Activated T-cell treated with anti-CD3 and anti-CD28 coated beads for 24 hours (primary cell): Measurements from ENCODE around the gene KCNIP4.

Experiments
- DNase-seq: peaks from one replicate; pipeline ENCODE4 v3.0.0-alpha.2; 2020; ENCODE audit warnings: low read depth

Gene KCNIP4

GRCh38 chr4:21901281-21901680 lies 47.3 kb downstream of the KCNIP4 start:
- DNase-seq = no peak

GRCh38 chr4:21900211-21900610 lies 48.4 kb downstream of the KCNIP4 start:
- no peak for DNase-seq

GRCh38 chr4:21898101-21898500 lies 50.5 kb downstream of the KCNIP4 start:
- no peak for DNase-seq

- no peak for DNase-seq
Measured at GRCh38 chr4:21896767-21897166, 51.8 kb downstream of the KCNIP4 start.

- DNase-seq = no peak
Measured at GRCh38 chr4:21893136-21893535, 55.4 kb downstream of the KCNIP4 start.

- DNase-seq = no peak
Measured at GRCh38 chr4:21890231-21890630, 58.3 kb downstream of the KCNIP4 start.

- no peak for DNase-seq
Measured at GRCh38 chr4:21888195-21888976, 60.2 kb downstream of the KCNIP4 start.

- no peak for DNase-seq
Measured at GRCh38 chr4:21887481-21887880, 61.1 kb downstream of the KCNIP4 start.

- no peak for DNase-seq
Measured at GRCh38 chr4:21885770-21886169, 62.8 kb downstream of the KCNIP4 start.

- DNase-seq = no peak
Measured at GRCh38 chr4:21885241-21885640, 63.3 kb downstream of the KCNIP4 start.

GRCh38 chr4:21884615-21885014 lies 64.0 kb downstream of the KCNIP4 start:
- no peak for DNase-seq

GRCh38 chr4:21882051-21882839 lies 66.3 kb downstream of the KCNIP4 start:
- no peak for DNase-seq

- no peak for DNase-seq
Measured at GRCh38 chr4:21879187-21879586, 69.4 kb downstream of the KCNIP4 start.

GRCh38 chr4:21876711-21877110 lies 71.9 kb downstream of the KCNIP4 start:
- no peak for DNase-seq

- no peak for DNase-seq
Measured at GRCh38 chr4:21873145-21873544, 75.4 kb downstream of the KCNIP4 start.

- DNase-seq = no peak
Measured at GRCh38 chr4:21872101-21872500, 76.5 kb downstream of the KCNIP4 start.

GRCh38 chr4:21869978-21870745 lies 78.4 kb downstream of the KCNIP4 start:
- DNase-seq = no peak

GRCh38 chr4:21864686-21865085 lies 83.9 kb downstream of the KCNIP4 start:
- no peak for DNase-seq

- DNase-seq = no peak
Measured at GRCh38 chr4:21862917-21863316, 85.7 kb downstream of the KCNIP4 start.

- DNase-seq = no peak
Measured at GRCh38 chr4:21858971-21859370, 89.6 kb downstream of the KCNIP4 start.

GRCh38 chr4:21856754-21857153 lies 91.8 kb downstream of the KCNIP4 start:
- DNase-seq = no peak

- DNase-seq = no peak
Measured at GRCh38 chr4:21856301-21856700, 92.3 kb downstream of the KCNIP4 start.

GRCh38 chr4:21849077-21849476 lies 99.5 kb downstream of the KCNIP4 start:
- no peak for DNase-seq
